Measurements from ENCODE around the gene PBLD.

DNA sequence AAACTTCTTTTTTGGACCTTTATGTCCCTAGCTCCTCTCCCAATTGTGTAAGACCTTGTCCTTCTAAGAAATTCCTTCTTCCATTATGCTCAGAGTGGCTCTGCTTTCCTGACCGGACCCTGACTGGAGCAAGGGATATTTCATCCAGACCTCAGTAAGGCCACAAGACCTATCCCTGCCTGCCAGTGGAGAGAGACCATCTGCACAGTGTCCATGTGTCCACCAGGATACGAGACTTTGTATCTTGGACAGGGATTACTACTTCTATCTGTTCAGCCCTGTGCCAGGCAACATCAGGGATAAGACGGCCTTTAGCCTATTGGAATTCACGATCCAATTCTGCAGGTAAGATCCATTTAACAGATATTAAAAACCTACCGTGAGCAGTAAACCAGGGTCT lies 93.7 kb downstream of the PBLD start:
- TF ChIP-seq, protein P1, sequence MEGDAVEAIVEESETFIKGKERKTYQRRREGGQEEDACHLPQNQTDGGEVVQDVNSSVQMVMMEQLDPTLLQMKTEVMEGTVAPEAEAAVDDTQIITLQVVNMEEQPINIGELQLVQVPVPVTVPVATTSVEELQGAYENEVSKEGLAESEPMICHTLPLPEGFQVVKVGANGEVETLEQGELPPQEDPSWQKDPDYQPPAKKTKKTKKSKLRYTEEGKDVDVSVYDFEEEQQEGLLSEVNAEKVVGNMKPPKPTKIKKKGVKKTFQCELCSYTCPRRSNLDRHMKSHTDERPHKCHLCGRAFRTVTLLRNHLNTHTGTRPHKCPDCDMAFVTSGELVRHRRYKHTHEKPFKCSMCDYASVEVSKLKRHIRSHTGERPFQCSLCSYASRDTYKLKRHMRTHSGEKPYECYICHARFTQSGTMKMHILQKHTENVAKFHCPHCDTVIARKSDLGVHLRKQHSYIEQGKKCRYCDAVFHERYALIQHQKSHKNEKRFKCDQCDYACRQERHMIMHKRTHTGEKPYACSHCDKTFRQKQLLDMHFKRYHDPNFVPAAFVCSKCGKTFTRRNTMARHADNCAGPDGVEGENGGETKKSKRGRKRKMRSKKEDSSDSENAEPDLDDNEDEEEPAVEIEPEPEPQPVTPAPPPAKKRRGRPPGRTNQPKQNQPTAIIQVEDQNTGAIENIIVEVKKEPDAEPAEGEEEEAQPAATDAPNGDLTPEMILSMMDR (IDR thresholded peaks at IDR 0.05; ENCODE audit: low read length): no peak
- TF ChIP-seq EZH2 (optimal IDR thresholded peaks at IDR 0.05; ENCODE audit: low read depth, low read length): no peak
